ENCODE results near the gene SEMA4C. TPM values are rescaled to one million over a fixed set of nuclear protein-coding genes. Genes with fewer than 3 reads are reported as not detected.

SEMA4C gene
- total and polyA plus RNA-seq, 2 experiments from 2014 or later: 27.9 to 53.6 TPM

DNA sequence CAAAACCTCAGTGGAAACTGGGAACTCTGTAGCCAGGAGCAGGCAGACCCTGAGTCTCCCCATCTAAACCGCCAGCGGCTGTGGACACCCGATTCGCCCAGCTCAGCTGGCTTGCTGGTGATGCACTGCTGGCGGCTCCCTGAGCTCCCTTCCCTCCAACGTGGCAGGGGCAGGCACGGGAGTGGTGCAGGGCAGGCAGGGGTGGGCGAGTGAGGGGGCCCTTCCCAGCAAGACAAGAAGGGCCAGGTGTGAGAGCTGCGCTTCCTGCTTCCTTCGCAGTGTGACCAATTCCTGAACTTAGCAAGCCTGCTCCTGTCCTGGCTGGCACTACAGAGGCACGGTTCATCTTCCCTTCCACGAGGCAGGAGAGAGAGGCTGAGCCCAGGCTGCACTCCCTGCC, 12.3 kb upstream of the SEMA4C start:
- H3K9me3 ChIP-seq (ENCODE audit: low read depth): no peaks in the 10 kb centered on the region
- H3K27ac ChIP-seq: no peak overlapping the region
- no peaks in the 10 kb centered on the region for H3K27me3 ChIP-seq
- DNase-seq (ENCODE audit: low read depth in 1 of 2, low spot score in 1 of 2): no peak
- peaks cover 9% of the 10 kb centered on the region for H3K4me1 ChIP-seq (ENCODE audit: low read depth)
- TF ChIP-seq CTCF (IDR thresholded peaks at IDR 0.05; ENCODE audit: low read depth, low read length): no peak
- H3K36me3 ChIP-seq: no peaks in the 10 kb centered on the region
- no peak overlapping the region for H3K4me3 ChIP-seq

DNA sequence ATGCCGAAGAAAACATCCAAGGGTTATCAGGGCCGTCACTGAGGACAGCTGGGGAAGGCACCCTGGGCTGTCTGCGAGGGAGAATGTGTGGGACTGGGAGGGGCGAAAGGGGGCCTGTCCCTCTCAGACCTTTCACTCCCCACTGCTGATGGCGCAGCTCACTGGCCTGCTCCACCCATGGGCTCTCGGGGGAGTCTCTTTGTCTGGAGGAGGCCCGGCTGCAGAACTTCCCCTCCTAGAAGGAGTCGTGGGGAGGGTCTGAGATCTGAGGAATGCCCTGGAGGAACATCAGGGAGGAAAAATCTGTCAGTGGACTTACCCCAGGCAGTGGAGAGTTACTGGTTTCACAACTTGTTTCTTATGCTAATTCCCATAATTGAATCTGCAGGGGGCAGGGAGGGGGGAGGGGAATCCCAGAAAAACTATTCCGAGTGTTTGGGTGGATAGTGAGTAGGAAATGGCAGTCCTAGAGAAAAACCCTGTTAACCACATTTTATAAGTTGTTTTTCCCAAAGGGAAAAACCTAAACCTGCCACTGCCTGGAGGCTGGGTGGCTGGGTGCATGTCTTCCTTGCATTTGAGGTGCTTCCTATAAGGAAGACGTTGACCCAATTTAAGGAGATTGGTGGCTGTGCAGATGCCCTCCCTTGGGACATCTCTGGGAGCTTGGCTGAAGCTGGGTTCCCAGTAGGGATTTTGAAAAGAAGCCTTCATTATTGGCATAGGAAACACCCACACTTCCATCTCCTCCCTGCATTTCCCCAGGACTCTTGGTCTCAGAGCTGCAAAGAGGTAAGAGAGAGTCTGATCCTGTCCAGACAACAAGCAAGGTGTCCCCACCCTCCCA, 11.7 kb upstream of the SEMA4C start:
- no peak for TF ChIP-seq CTCF (IDR thresholded peaks at IDR 0.05; ENCODE audit: low read depth, low read length)
- H3K9me3 ChIP-seq (ENCODE audit: low read depth): no peaks in the 10 kb centered on the region
- H3K36me3 ChIP-seq: no peaks in the 10 kb centered on the region
- no peaks in the 10 kb centered on the region for H3K27me3 ChIP-seq
- no peak overlapping the region for H3K4me3 ChIP-seq
- peak in 1 of 2 donors; percentile 70 for DNase-seq (ENCODE audit: low read depth in 1 of 2, low spot score in 1 of 2)
- no peak overlapping the region for H3K27ac ChIP-seq
- H3K4me1 ChIP-seq (ENCODE audit: low read depth): peaks cover 9% of the 10 kb centered on the region

- TF ChIP-seq CTCF (IDR thresholded peaks at IDR 0.05; ENCODE audit: low read depth, low read length): no peak
- Histone ChIP-seq H3K9me3 (ENCODE audit: low read depth) (no peaks in the 10 kb centered on the region), H3K4me3 (no peak overlapping the region), H3K27ac (no peak overlapping the region), H3K36me3 (no peaks in the 10 kb centered on the region), H3K4me1 (ENCODE audit: low read depth) (peaks cover 14% of the 10 kb centered on the region), H3K27me3 (no peaks in the 10 kb centered on the region)
- no peak for DNase-seq (ENCODE audit: low read depth in 1 of 2, low spot score in 1 of 2)
Measured at GRCh38 chr2:96880891-96881273, 11.0 kb upstream of the SEMA4C start.

GRCh38 chr2:96879545-96880040, 9.7 kb upstream of the SEMA4C start:
- DNase-seq (ENCODE audit: low read depth in 1 of 2, low spot score in 1 of 2): no peak
- H3K27me3 ChIP-seq: no peaks in the 10 kb centered on the region
- H3K36me3 ChIP-seq: no peaks in the 10 kb centered on the region
- TF ChIP-seq CTCF (IDR thresholded peaks at IDR 0.05; ENCODE audit: low read depth, low read length): no peak
- no peak overlapping the region for H3K4me3 ChIP-seq
- no peaks in the 10 kb centered on the region for H3K9me3 ChIP-seq (ENCODE audit: low read depth)
- H3K4me1 ChIP-seq (ENCODE audit: low read depth): peaks cover 16% of the 10 kb centered on the region
- H3K27ac ChIP-seq: no peak overlapping the region

DNA sequence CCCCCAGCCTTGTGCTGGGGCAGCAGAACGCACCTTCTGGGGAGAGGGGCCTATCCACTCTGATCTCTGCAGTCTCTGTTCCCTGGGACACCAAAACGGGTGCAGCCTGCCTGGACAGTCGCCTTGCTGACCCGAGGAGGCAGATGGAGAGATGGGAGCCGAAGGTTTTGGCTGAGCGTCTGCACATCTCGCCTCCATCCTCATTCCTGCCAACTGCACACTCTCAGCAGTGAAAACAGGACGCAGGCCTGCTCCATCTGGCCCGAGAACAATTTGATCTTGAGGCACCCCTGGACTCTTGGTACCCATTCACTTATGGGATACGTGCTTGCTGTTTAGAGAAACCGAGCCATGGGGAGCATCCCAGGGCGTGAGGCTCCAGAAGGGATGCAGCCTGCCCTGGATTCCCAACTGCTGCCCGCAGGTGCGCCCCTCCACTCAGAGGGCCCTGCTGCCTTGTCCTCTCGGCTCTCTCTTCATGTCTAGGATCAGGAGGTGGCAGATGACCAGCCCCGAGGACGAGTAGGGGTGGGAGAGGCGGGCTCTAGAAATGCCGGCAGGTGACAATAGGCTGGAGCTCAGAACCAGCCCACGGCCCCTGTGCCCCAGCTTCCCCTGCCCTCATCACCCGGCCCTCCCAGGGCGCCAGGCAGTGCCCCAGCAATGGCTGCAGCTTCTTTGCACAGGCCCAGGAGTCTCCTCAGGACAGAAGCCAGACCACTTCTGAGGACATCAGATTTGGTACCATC, 9.1 kb upstream of the SEMA4C start:
- H3K36me3 ChIP-seq: no peaks in the 10 kb centered on the region
- TF ChIP-seq CTCF (IDR thresholded peaks at IDR 0.05; ENCODE audit: low read depth, low read length): no peak
- no peak overlapping the region for H3K4me3 ChIP-seq
- peaks cover 16% of the 10 kb centered on the region for H3K4me1 ChIP-seq (ENCODE audit: low read depth)
- no peaks in the 10 kb centered on the region for H3K27me3 ChIP-seq
- no peak for DNase-seq (ENCODE audit: low read depth in 1 of 2, low spot score in 1 of 2)
- H3K27ac ChIP-seq: no peak overlapping the region
- H3K9me3 ChIP-seq (ENCODE audit: low read depth): no peaks in the 10 kb centered on the region

Measured in cardiac muscle cell (in vitro differentiated cells and primary cell).